K562 treated with DMSO at 1 percent for 4 hours (cell line): ENCODE measurements around the gene PCGF1. TPM values are rescaled to one million over a fixed set of nuclear protein-coding genes. Genes with fewer than 3 reads are reported as not detected.

Source experiments
- total RNA-seq: library from RNA; unstranded; fragments of 300-600 nt; gene quantifications from 2 replicates; pipeline ENCODE4 v1.2.3, GENCODE V29; 2022; ENCODE audit not compliant: insufficient read depth

PCGF1 gene
- total RNA-seq = 17.9 and 23.7 TPM in 2 replicates

DNA sequence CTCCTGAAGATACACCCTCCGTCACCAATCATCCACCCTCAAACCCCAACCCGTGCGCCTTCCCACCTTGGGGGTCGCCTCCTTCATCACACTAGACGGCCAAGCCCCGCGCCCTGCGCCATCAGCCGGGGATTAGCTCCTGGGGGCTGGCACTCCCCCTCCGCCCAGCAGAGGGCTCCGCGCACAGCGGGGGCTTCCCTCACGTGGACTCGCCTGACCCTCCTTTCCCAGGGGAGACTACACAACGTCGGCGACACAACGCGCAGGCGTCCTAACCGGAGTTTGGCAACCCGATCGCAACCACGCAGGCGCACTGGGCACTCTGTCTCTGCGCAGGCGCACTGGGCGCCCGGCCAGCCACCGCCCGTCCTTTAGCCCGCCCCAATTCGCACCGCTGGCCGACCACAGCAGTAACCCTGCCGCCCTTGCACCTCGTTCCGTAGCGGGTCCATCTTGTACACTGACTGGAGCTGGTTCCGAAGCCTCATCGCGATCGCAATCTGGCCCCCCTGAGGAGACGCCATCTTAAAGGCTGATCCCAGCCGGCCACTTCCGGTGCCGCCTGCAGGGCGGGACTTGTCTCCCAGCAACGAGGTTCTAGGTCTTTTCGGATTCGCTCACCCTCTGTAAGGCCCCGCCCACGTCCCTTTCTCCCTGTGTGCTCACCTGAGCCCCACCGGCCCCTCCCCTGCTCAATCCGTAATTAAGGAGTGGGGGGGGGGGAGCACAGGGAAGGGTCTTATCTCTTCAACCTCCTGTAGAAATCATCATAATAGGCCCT is at the start of gene PCGF1:
TSS of gene PCGF1 (minus strand) at position 551 of the 781 bp plus-strand sequence. CDS start at position 524, 27 bp downstream.

DNA sequence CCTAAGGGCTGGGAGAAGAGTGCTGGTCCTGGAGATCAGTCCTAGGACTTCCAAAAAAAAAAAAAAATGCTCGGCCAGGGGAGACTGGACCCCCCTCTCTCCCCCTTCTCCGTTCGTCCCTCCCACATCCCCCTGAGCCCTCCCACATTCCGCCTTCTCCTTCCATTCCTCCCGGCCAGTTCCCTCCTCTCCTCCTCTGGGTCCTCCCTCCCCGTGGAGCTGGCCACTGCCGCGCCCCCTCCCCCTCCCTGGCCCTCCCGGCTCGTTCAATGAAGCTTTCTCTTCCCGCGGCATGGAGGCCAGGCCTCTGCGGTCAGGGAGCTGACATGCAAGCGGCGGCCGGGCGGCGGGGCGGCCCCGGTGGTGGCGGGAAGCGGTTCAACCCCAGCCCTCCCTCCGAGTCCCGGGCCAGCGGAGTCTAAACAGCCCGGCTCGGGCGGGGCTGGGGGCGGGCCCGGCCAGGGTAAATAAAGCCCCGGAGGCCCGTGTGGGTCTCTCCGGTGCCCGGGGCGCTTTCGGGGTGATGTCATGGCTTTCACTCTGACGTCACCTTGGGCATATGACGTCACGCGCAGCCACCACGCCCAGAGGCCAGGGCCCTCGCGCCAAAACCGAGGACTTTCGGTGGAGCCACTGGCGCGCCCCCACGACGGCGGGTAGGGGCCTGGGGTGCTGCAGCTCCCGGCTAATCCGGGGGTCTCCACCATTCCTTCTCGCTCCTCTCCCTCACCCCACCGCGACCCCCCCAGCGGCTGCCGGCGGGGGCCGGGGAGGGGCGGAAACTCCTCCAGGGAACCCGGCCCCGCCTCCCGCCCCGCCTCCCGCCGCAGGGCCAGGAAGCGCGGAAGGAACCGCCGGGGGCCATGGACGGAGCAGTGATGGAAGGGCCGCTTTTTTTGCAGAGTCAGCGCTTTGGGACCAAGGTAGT is 46.7 kb upstream of the PCGF1 start, which contains the start of the genes DOK1 and LOXL3:
TSS of gene DOK1 (plus strand) at position 829 of the 928 bp plus-strand sequence. CDS start at position 864, 35 bp downstream.
TSS of gene LOXL3 (minus strand) at position 51 of the 928 bp plus-strand sequence. CDS start 1,308 bp downstream, outside the sequence.

DNA sequence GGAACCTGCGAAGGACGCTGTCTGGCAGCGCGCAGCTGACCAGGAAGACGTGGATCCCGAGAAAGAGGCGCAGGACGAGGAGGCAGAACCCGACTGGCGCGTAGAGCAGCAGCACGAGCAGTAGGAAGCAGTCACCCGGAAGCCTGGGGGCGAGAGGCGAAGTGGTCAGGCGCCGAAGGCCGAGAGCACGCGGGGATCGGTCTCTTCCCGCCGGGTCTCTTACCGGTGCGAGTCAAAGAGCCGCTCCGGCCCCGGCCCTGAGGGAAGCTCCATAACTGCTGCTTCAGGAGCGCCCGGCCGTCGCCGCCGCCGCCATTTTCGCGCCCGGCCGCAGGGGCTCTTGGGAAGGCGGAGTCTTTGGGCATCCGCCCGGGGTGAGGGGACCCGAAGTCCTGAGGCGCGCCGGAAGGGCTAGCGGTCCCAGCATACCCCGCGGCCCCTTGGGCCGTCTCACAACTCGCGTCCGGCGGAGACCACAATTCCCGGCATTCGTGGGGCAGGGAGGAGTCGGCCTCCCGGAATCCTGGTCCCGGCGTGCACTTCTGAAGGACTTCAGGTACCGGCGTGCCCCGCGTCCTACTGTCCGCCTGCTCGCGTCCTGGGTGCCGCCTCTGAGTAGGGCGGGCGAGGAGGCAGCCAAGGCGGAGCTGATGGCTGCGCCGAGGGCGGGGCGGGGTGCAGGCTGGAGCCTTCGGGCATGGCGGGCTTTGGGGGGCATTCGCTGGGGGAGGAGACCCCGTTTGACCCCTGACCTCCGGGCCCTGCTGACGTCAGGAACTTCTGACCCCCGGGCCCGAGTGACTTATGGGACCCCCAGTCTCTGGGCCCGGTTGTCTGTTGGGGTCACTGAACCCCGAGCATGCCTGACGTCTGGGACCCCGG is 22.1 kb upstream of the PCGF1 start, which contains the start of the genes AUP1 and HTRA2:
TSS of gene AUP1 (minus strand) at position 350 of the 882 bp plus-strand sequence. CDS start at position 273, 77 bp downstream.
TSS of gene HTRA2 (plus strand) at position 577 of the 882 bp plus-strand sequence. CDS start at position 651, 74 bp downstream.

DNA sequence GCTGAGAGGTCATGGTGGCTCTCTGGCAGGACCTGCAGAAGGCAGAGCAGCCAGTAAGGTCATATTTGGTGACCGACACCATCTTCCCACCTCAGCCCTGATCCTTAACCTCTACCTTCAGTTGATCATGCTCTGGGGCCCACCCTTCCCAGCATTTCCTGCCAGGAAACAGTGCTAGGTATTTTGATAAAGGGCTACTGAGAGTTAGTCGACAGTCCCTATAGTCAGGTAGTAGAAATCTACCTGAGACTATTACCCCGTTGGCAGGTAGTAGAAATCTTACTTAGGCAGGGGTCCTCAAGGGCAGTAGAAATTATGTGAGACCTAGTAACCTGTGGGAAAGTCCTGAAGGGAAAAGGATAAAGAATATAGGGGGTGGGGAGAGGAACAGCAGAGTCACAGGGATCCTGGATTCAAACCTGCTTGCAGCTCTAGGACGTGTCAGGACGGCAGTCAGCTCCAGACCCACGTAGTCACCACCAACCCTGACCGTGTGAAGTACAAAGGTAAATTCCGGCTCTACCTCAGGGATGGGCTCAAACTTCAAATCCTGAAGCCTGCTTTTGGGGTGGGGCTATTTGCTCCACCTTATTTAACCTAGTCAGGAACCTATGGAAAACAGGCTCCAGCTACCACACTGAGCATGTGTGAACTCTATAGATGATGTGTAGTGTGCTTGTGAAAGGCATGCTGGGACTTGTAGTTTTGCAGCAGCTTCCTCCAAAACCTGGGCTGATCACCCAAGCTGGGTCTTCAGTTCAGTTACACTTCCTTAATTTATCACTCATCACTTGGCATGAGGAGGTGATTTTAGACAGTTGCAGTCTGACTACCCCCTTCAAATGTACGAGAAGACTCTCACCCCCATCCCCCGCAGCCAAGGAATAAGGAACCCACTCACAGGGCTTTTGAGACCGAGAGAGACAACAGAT is 18.5 kb upstream of the PCGF1 start, which contains the start of gene DQX1:
TSS of gene DQX1 (minus strand) at position 515 of the 932 bp plus-strand sequence. CDS start at position 13, 502 bp downstream.

DNA sequence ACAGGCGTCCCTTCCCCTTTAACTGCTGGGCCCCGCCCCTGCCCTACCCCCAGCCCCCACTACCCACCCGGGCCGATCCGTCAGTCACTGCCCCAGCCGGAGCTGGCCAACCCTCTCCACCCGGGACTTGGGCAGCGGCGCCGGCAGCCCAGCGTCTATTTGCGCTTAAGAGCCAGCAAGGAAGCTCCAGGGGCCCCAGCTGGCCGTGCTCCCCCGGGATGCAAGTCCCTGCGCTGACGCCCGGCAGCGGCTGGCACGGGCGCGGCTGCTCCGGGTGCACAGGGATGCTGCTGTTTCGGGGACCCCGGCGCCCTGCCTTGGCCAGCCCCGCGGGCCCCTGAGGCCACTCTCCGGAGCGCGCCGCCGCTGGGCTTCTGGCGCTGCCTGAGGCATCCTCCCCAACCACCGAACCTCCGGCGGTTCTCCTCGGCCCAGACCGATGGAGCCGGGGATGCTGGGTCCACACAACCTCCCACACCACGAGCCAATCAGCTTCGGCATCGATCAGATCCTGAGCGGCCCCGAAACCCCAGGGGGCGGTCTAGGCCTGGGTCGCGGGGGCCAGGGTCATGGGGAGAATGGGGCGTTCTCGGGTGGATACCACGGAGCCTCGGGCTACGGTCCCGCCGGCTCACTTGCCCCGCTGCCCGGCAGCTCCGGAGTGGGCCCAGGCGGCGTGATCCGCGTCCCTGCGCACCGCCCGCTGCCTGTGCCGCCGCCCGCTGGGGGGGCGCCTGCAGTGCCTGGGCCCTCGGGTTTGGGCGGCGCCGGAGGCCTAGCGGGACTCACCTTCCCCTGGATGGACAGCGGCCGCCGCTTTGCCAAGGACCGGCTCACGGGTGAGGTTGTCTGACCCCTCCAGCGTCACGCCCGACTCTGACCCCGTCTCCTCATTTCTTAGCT is 7.1 kb upstream of the PCGF1 start, which contains the start of gene TLX2:
TSS of gene TLX2 (plus strand) at position 83 of the 903 bp plus-strand sequence. CDS start at position 440, 357 bp downstream.

DNA sequence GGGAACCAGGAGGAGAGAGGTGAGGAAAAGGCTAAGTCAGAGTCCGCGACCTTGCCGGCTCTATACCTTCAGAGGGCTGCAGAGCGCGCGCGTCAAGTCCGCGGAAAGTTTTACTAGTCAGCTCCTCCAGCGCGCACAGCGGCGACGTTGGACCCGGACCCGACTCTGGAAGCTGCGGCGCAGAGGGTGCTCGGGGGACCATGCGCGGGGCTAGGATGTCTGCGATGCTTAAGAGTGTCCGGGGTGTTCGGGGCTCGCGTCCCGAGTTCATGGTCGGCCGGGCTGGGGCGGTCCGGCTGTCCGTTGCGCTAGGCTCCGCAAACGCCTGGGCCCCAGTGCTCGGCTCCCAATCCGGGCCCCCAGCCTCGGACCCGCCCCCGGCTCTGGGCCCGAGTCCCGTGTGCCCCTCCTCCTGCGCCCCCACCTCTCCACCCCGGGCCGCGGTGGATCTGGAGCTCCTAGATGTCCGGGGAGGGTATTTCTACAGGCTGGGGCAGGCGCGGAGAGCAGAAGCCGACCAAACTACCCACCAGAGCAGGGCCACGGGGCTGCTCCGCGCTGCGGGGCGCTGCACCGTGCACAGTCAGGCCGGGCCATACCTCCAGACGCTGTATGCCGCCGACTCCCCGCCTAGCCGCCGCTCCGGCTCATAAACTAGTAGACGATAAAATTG is 8.1 kb downstream of the PCGF1 start, which contains the start of gene LBX2:
TSS of gene LBX2 (minus strand) at position 337 of the 673 bp plus-strand sequence. CDS start at position 271, 66 bp downstream.

DNA sequence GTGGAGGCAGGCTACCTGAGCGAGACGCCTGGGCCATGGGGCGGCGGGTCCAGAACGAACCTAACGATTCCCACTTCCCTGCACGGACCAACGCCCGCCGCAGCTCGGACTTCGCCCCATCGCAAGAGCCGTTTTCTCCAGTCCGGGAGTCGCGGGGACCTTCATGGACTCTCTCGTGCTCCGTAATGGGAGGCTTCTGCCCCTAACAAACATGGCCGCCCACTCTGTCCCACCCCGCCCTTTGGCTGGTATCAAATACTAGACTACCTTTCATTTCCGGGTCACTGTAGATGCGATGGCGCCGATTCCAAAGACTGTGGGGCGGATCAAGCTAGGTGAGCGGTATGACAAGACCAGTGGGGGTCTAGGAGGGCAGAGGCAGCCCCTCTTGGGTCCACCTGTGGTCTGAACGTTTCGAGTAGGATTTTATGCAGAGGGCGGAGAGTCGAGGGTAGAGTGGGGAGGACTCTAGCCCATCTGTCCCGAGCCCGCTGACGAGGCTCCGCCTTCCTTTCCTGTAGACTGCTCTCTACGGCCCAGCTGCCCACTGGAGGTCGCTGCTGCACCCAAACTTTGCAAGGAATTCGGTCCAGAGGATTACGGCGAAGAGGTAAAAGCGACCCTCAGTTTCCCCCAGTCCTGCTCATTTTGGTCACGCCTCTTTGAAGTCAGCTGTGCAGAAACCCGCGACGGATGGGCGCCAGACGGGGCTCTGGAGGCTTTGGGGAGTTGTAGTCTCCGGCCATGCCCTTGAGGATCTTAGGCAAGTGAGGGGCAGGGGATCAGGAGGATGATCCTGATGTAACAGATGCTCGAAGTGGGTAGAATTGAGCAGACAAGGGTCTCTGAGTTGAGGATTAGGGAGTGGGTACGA is 24.5 kb downstream of the PCGF1 start, which contains the start of the genes CCDC142 and TTC31:
TSS of gene CCDC142 (minus strand) at position 198 of the 874 bp plus-strand sequence. CDS start at position 37, 161 bp downstream.
TSS of gene TTC31 (plus strand) at position 281 of the 874 bp plus-strand sequence. CDS start at position 296, 15 bp downstream.

DNA sequence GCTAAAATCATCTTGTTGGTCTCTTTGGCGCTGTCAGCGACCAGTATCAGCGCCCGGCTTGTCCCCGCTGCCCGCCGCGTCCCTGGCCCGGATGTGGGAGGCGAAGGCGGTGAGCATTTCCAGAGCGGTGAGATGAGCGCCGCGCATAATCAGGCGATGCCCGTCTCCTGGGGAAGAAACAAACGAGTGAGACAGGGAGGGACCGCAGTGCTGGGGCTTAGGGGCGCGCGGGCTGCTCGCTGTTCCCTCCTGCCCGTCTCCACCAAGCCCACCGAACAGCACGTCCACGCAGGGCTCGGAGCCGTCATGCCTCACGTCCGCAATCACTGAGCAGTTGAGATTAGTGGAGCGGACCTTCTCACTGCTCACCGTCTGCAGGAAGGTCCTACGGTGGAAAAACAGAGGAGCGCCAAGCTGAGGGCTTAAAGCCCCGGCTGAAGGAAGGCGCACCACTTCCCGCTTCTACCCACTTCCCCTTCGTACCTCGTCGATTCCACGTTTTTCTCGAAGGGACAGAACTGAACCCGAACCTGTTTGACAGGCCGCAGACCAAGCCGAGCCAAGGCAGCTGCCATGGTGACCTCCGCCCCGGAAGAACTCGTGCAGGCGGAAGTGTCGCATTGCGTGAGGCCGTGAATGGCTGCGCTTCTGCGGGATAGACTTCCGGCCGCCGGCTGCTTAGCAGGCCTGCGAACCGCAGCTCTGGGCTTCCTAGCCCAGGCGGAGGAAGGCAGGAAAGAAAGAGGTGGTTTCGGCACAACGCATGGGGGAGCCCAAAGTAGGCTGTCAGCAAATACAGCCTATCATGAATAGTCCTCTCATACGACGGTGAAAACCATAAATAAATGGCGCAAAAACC is 35.2 kb downstream of the PCGF1 start, which contains the start of gene MRPL53:
TSS of gene MRPL53 (minus strand) at position 595 of the 859 bp plus-strand sequence. CDS start at position 575, 20 bp downstream.

DNA sequence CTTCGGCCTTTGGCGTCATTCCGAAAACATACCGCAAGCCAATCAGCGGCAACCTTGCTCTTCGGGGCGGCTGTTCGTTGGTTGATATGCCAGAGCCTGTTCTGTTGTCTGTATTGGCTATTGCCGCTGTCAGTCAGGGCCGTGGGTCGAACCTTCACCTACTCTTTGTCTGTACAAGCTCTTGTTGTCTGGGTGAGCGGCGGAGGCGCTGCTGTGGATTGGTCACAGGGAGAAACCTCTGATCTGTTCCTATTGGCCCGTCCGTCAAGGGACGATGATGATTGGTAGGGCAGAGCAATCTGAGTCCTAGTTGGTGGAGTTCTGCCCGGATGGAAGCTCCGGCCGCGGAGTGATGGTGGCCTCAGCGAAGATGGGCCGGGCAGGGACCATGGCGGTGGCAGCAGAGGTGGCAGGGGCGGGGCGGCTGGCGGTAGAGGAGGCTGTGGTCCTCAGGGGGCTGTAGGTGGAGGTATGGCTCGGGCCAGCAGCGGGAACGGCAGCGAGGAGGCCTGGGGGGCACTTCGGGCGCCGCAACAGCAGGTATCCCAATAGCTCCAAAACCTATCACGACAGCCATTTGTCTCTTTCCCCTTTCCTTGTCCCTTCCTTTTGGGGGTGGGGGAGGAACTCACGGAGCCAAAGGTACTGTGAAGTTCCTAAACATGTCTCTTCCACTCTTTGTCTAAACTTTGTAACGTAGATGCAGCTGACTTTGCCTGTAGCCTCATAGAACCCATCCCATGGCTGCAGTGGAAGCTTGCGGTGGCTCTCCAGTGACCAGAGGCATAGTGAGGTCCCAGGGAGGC is 49.2 kb downstream of the PCGF1 start, which contains the start of gene WBP1:
TSS of gene WBP1 (plus strand) at position 307 of the 806 bp plus-strand sequence. CDS start at position 472, 165 bp downstream.

Other genes starting within 250 kb of the PCGF1 start
- gene SLC4A5, start 164.3 kb downstream of the PCGF1 start, total RNA-seq = 0.18 and 0.19 TPM in 2 replicates
- 51.5 and 62.4 TPM in 2 replicates for gene DCTN1, start 127.4 kb downstream of the PCGF1 start, total RNA-seq
- gene C2orf81, start 86.1 kb downstream of the PCGF1 start, total RNA-seq = 1.9 TPM in 1 of 2 replicates, not detected in the other
- 5.0 and 9.9 TPM in 2 replicates for gene WDR54, start 86.0 kb downstream of the PCGF1 start, total RNA-seq
- gene RTKN, start 65.8 kb downstream of the PCGF1 start, total RNA-seq = 3.1 and 3.5 TPM in 2 replicates
- gene INO80B, start 52.6 kb downstream of the PCGF1 start, total RNA-seq = 11.7 and 12.3 TPM in 2 replicates
- gene WBP1, start 49.3 kb downstream of the PCGF1 start, total RNA-seq = 30.7 and 38.6 TPM in 2 replicates
- gene MOGS, start 42.3 kb downstream of the PCGF1 start, total RNA-seq = 67.0 and 69.3 TPM in 2 replicates
- gene MRPL53, start 35.0 kb downstream of the PCGF1 start, total RNA-seq = 40.6 and 79.9 TPM in 2 replicates
- gene CCDC142, start 24.7 kb downstream of the PCGF1 start, total RNA-seq = 3.1 and 3.5 TPM in 2 replicates
- 12.2 and 12.6 TPM in 2 replicates for gene TTC31, start 24.6 kb downstream of the PCGF1 start, total RNA-seq
- gene LBX2, start 8.1 kb downstream of the PCGF1 start, total RNA-seq = 5.0 and 8.8 TPM in 2 replicates
- 0.30 TPM in 1 of 2 replicates, not detected in the other for gene TLX2, start 6.8 kb upstream of the PCGF1 start, total RNA-seq
- 0.23 TPM in 1 of 2 replicates, not detected in the other for gene DQX1, start 18.5 kb upstream of the PCGF1 start, total RNA-seq
- 139 and 171 TPM in 2 replicates for gene AUP1, start 22.0 kb upstream of the PCGF1 start, total RNA-seq
- gene HTRA2, start 22.2 kb upstream of the PCGF1 start, total RNA-seq = 48.2 and 59.0 TPM in 2 replicates
- gene LOXL3, start 46.2 kb upstream of the PCGF1 start, total RNA-seq = 0.33 and 1.8 TPM in 2 replicates
- 22.1 and 27.0 TPM in 2 replicates for gene DOK1, start 47.0 kb upstream of the PCGF1 start, total RNA-seq
- 0.39 TPM in 1 of 2 replicates, not detected in the other for gene M1AP, start 140.6 kb upstream of the PCGF1 start, total RNA-seq
- gene SEMA4F, start 146.6 kb upstream of the PCGF1 start, total RNA-seq = 3.8 and 10.5 TPM in 2 replicates